Thoracic aorta (tissue), 2 donors: ENCODE measurements around the gene ENDOD1. TPM values are rescaled to one million over a fixed set of nuclear protein-coding genes. Genes with fewer than 3 reads are reported as not detected.

Experiments used
- ATAC-seq: fragments of 150-250 bp; one replicate; pipeline ENCODE4 v1.8.0; 2017; ENCODE audit warnings: low read depth; ENCODE audit not compliant: insufficient number of reproducible peaks, low FRiP score
- DNase-seq: peaks from one replicate; pipeline ENCODE4 v3.0.0-alpha.2; 2020; ENCODE audit warnings: low spot score
- H3K27ac ChIP-seq, 2 donors: fragments of 200-600 bp; sonication (generic); 1 replicate in 1 of 2; 2 replicates in 1 of 2; pipeline ENCODE4 v1.5.1; 2016; ENCODE audit warnings: mild to moderate bottlenecking in 2 of 2, moderate library complexity in 2 of 2
- H3K27me3 ChIP-seq: fragments of 200-600 bp; sonication (generic); replicated peaks from 2 replicates; pipeline ENCODE4 v1.6.0; 2016; ENCODE audit warnings: mild to moderate bottlenecking; ENCODE audit not compliant: insufficient read depth
- H3K36me3 ChIP-seq: fragments of 200-600 bp; sonication (generic); one replicate; pipeline ENCODE4 v1.5.1; 2016
- H3K4me1 ChIP-seq, 2 donors: fragments of 200-600 bp; sonication (generic); 1 replicate in 1 of 2; 2 replicates in 1 of 2; pipeline versions ENCODE4 v1.5.1 to v1.6.0; 2016; ENCODE audit warnings: low read depth in 2 of 2, mild to moderate bottlenecking in 1 of 2; ENCODE audit not compliant: control insufficient read depth in 1 of 2
- H3K4me3 ChIP-seq: fragments of 200-600 bp; sonication (generic); 2 replicates; pipeline ENCODE4 v1.5.1; 2016; ENCODE audit warnings: mild to moderate bottlenecking
- H3K9me3 ChIP-seq: fragments of 200-600 bp; sonication (generic); 2 replicates; pipeline ENCODE4 v1.5.1; 2016
- total RNA-seq, 2 donors: library from RNA; depleted of rRNA; stranded (reverse); fragments of >200 nt; gene quantifications; one replicate each; pipeline versions ENCODE4 v1.1.0 to v1.2.3, GENCODE V29; 2016
- TF ChIP-seq, protein P1 (sequence below): fragments of 200-600 bp; sonication (generic); IDR thresholded peaks from one replicate; pipeline ENCODE4 v1.5.1; 2019; ENCODE audit warnings: antibody characterized with exemption

Gene ENDOD1
- total RNA-seq, 2 donors from 2014 or later = 86.9 to 155 TPM

DNA sequence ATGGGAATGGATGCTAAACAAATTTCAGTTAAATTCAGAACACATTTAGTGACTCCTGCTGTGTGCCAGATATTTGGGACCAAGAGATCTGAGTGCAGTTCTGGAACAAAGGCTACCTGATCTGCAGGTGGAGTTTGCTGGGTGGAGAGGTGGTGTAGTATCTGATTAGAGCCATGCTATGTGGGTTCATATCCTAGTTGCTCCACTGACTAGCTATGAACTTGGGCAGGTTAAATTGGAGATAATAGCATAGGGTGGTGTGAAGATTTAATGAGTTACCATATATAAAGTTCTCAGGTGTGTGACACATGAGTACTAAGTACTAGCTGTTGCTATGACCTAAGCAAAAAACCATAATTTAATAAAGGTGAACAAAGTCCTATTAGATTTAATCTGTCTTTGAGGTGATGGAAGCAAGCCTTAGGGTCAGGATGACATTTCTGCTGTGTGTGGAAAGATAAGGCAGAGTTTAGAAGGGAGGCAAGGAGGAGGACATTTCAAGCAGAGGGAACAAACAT is 2.1 kb downstream of the ENDOD1 start:
- Histone ChIP-seq H3K27me3 (no peaks in the 10 kb centered on the region), H3K9me3 (no peaks in the 10 kb centered on the region), H3K27ac (no peak overlapping the region), H3K4me3 (peak overlapping the region; percentile 83), H3K36me3 (no peaks in the 10 kb centered on the region), H3K4me1 (peaks cover 41 to 56% of the 10 kb centered on the region in 2 donors)
- no peak for DNase-seq
- no peak for ATAC-seq
- TF ChIP-seq, protein P1, sequence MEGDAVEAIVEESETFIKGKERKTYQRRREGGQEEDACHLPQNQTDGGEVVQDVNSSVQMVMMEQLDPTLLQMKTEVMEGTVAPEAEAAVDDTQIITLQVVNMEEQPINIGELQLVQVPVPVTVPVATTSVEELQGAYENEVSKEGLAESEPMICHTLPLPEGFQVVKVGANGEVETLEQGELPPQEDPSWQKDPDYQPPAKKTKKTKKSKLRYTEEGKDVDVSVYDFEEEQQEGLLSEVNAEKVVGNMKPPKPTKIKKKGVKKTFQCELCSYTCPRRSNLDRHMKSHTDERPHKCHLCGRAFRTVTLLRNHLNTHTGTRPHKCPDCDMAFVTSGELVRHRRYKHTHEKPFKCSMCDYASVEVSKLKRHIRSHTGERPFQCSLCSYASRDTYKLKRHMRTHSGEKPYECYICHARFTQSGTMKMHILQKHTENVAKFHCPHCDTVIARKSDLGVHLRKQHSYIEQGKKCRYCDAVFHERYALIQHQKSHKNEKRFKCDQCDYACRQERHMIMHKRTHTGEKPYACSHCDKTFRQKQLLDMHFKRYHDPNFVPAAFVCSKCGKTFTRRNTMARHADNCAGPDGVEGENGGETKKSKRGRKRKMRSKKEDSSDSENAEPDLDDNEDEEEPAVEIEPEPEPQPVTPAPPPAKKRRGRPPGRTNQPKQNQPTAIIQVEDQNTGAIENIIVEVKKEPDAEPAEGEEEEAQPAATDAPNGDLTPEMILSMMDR = no peak

DNA sequence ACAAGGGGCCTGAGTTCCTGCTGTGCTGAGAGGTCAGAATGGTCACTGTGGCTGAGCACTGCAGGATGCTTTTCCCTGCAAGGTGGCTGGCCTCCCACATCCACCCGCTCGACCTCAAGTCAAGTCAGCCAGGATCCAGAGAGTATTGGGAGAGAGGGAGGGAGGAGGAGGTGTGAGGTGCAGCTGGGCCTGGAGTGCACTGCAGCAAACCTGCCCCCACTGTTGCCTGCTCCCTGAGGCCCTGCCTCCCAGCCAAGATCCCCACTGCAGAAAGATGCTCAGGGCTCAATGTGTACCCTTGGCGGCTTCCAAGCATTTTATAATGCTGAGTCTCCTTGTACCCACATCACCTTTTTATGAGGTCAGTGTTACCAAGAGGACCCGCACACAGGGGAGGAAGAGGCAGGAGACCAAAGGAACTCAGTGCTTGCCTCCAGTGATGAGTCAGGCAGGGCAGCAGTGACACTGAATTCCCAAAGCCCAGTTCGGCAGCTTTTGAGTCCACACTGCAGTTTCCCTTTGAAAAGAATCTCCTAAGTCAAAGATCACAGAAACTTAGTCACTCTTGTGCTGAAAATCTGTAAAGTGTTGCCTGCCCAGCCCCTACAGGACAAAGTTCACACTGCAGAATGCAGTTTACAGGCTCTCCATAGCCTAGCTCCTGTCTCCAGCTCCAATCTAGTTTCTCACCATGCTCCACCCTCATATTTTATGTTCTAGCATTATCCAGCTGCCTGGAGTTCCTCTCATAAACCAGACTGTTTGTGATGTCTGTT is 3.1 kb downstream of the ENDOD1 start:
- H3K4me3 ChIP-seq = peak overlapping the region; percentile 4
- no peaks in the 10 kb centered on the region for H3K9me3 ChIP-seq
- peak overlapping the region in 1 of 2 donors; percentile 16 for H3K27ac ChIP-seq
- DNase-seq (no peak), ATAC-seq (no peak)
- TF ChIP-seq, protein P1 = peak; percentile 53
- peaks cover 45 to 65% of the 10 kb centered on the region in 2 donors for H3K4me1 ChIP-seq
- no peaks in the 10 kb centered on the region for H3K27me3 ChIP-seq
- no peaks in the 10 kb centered on the region for H3K36me3 ChIP-seq

DNA sequence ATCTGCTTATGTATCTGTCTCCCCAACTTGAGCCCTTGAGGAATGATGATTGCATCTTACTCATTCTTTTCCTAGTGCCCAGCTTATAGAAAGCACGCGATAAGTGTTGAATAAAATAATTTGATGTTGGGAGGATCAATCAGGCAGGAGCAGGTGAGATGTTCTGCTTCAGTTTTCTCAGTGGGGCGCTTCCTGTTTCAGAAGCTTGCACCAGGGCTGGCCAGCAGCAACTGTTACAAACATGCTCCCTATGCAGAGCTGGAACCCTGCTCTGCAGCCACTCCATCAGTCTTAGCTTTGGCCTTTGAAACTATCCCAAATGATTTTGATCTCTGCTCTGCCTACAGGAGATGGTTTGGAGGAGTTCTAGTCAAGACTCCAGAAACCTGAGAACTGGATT is 3.9 kb downstream of the ENDOD1 start:
- ATAC-seq = no peak
- Histone ChIP-seq H3K4me3 (no peak overlapping the region), H3K9me3 (no peaks in the 10 kb centered on the region), H3K27me3 (no peaks in the 10 kb centered on the region), H3K27ac (no peak overlapping the region), H3K4me1 (peaks cover 45 to 65% of the 10 kb centered on the region in 2 donors), H3K36me3 (no peaks in the 10 kb centered on the region)
- TF ChIP-seq, protein P1 = no peak
- DNase-seq = no peak

DNA sequence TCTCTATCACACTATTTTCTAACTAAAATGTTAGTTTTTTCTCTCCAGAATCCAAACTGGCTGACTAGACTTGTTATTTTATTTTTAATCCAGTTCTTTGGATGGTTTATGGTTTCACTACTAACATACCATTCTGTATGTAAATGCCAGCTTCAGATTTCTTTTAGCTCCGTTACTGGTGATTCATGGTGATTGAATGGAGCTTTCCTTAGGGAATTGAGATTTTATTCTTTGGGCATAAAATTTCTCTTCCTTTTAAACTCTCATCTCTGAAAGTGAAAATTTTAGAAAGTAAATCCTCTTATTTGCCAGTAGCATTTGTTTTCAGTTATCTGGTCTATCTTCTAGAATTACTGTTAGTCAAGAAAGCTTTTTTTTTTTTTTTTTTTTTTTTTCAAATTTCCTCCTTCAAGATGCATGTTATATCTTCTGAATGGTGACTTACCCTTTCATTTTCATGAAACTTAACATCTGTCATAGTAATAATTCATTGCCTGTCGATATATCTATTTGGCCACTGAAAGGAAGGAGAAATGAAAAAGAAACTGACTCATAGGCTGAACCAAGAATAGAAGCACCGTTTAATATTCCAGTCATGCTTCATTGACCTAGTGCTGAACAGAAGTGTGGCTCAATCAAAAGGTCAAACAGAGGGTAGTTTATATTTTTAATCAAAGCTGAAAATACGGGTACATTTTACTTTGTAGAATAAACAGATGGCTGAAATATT is 6.4 kb downstream of the ENDOD1 start:
- Histone ChIP-seq H3K9me3 (no peaks in the 10 kb centered on the region), H3K4me3 (peak overlapping the region; percentile 16), H3K27ac (peak overlapping the region in 1 of 2 donors; percentile 51), H3K4me1 (peaks cover 36 to 52% of the 10 kb centered on the region in 2 donors), H3K36me3 (no peaks in the 10 kb centered on the region), H3K27me3 (no peaks in the 10 kb centered on the region)
- TF ChIP-seq, protein P1 = no peak
- no peak for ATAC-seq
- no peak for DNase-seq

DNA sequence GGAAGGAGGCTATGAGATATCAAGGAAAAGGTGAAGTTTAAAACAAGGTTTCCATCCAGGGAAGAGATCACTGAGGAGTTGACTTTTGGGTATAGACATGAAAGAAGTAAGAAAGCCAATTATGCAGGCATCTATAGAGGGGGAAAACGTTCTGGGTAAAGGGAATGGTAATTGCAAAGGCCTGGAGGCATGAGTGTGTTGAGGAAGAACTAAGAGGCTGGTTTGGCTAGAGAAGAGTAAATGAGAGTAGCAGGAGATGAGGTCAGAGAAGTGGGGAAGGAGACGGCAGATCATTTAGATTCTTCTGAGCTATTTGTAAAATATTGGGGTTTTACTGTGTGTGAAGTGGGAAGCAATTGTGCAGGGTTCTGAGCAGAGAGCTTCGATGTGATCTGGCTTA is 7.6 kb downstream of the ENDOD1 start:
- TF ChIP-seq, protein P1 = no peak
- DNase-seq (no peak), ATAC-seq (no peak)
- no peak overlapping the region for H3K27ac ChIP-seq
- no peaks in the 10 kb centered on the region for H3K9me3 ChIP-seq
- no peak overlapping the region for H3K4me3 ChIP-seq
- no peaks in the 10 kb centered on the region for H3K27me3 ChIP-seq
- H3K36me3 ChIP-seq = no peaks in the 10 kb centered on the region
- H3K4me1 ChIP-seq = peaks cover 27 to 41% of the 10 kb centered on the region in 2 donors
